Measurements from ENCODE around the gene ZNF81. TPM values are rescaled to one million over a fixed set of nuclear protein-coding genes. Genes with fewer than 3 reads are reported as not detected.

The ZNF81 gene
- total RNA-seq, 1 experiment from 2014 or later = 4.8 TPM

DNA sequence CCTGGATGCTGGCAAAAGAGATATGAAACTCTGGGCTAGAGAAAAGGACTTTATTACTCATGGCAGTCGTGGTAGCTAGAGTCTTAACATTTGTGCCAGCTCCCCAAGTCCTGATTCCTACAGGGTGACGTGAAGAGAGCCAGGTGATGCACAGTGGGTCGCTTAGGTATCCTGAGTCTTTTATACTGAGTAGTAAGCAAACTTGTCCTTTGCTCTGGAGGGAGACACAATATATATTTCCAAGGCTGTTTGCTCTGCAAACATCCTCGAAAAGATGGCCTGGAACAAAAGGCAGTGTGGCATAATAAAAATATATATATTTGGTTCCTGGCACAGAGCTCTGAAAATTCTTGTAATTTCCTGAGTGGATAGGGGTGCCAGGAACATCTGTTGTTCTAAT, 23.0 kb downstream of the ZNF81 start:
- ATAC-seq = no peak
- Histone ChIP-seq H4K20me1 (ENCODE audit: insufficient read depth) (no peaks in the 10 kb centered on the region), H3K4me1 (ENCODE audit: control insufficient read depth in 1 of 2, insufficient read depth in 2 of 2, low read length in 2 of 2) (peaks cover 0 to 6% of the 10 kb centered on the region in 2 experiments; a peak in 1 of 4 replicates), H3K9me3 (ENCODE audit: control insufficient read depth in 1 of 2, insufficient read depth in 1 of 2, low read depth in 1 of 2, low read length in 2 of 2) (no peaks in the 10 kb centered on the region), H3K27me3 (ENCODE audit: insufficient read depth, low read length) (no peaks in the 10 kb centered on the region), H3K9ac (ENCODE audit: low read length) (no peak overlapping the region), H3K9me2 (ENCODE audit: insufficient read depth) (no peaks in the 10 kb centered on the region), H3K36me3 (ENCODE audit: control insufficient read depth in 1 of 2, insufficient read depth in 2 of 2, low read length in 2 of 2) (no peaks in the 10 kb centered on the region), H3K27ac (ENCODE audit: low read depth, low read length) (no peak overlapping the region), H2AFZ (ENCODE audit: low read depth, low read length, poor library complexity, severe bottlenecking) (no peak overlapping the region), H3K4me3 (replicated peaks in 1 of 2; ENCODE audit: low read depth in 1 of 2, low read length in 2 of 2) (no peak overlapping the region), H3K79me2 (ENCODE audit: insufficient read depth, low read length) (no peaks in the 10 kb centered on the region), H3K4me2 (ENCODE audit: low read length) (no peak overlapping the region)
- DNase-seq (ENCODE audit: low read depth, low spot score) = no peak
- RAD21 ChIA-PET (ENCODE audit: low non-redundant PET in 1 of 2, low total read pairs in 2 of 2, uncharacterized antibody in 2 of 2, unreplicated experiment in 2 of 2) = no interaction called here
- CTCF ChIA-PET = no interaction called here
- POLR2A ChIA-PET = no interaction called here
- TF ChIP-seq POLR2A (IDR thresholded peaks at IDR 0.05; ENCODE audit: borderline replicate concordance, extremely low read depth, insufficient read depth, insufficient read length) = no peak
- no peak for TF ChIP-seq POLR2AphosphoS5 (IDR thresholded peaks at IDR 0.05; ENCODE audit: low read depth, low read length)
- TF ChIP-seq, protein P1, sequence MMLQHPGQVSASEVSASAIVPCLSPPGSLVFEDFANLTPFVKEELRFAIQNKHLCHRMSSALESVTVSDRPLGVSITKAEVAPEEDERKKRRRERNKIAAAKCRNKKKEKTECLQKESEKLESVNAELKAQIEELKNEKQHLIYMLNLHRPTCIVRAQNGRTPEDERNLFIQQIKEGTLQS (IDR thresholded peaks at IDR 0.05) = no peak
- TF ChIP-seq EZH2phosphoT487 (IDR thresholded peaks at IDR 0.05; ENCODE audit: borderline replicate concordance) = no peak
- TF ChIP-seq JUND (IDR thresholded peaks at IDR 0.05) = no peak
- TF ChIP-seq, protein P2, sequence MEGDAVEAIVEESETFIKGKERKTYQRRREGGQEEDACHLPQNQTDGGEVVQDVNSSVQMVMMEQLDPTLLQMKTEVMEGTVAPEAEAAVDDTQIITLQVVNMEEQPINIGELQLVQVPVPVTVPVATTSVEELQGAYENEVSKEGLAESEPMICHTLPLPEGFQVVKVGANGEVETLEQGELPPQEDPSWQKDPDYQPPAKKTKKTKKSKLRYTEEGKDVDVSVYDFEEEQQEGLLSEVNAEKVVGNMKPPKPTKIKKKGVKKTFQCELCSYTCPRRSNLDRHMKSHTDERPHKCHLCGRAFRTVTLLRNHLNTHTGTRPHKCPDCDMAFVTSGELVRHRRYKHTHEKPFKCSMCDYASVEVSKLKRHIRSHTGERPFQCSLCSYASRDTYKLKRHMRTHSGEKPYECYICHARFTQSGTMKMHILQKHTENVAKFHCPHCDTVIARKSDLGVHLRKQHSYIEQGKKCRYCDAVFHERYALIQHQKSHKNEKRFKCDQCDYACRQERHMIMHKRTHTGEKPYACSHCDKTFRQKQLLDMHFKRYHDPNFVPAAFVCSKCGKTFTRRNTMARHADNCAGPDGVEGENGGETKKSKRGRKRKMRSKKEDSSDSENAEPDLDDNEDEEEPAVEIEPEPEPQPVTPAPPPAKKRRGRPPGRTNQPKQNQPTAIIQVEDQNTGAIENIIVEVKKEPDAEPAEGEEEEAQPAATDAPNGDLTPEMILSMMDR (IDR thresholded peaks at IDR 0.05 in 2 of 3, conservative IDR thresholded peaks at IDR 0.05 in 1 of 3; ENCODE audit: borderline replicate concordance in 1 of 3, insufficient read depth in 1 of 3, low read depth in 2 of 3, low read length in 2 of 3) = no peak
- TF ChIP-seq FOSL1 (IDR thresholded peaks at IDR 0.05; ENCODE audit: low read depth) = no peak
- no peak for TF ChIP-seq YY1 (IDR thresholded peaks at IDR 0.05; ENCODE audit: extremely low read depth, insufficient replicate concordance, low read depth, low read length)
- TF ChIP-seq, protein P3, sequence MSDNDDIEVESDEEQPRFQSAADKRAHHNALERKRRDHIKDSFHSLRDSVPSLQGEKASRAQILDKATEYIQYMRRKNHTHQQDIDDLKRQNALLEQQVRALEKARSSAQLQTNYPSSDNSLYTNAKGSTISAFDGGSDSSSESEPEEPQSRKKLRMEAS (IDR thresholded peaks at IDR 0.05) = no peak
- intact Hi-C loops (cut with micrococcal nuclease) = loop anchor here (10.0 kb wide), 1 partner anchor 635 kb away; no protein-coding TSS in a partner anchor
- no TSS peak for BruUV-seq (replicated peaks)

Measured in HCT116 (cell line).